ENCODE measurements around the gene TRPM3.

TRPM3 gene

GRCh38 chr9:71121275-71122021 lies at the start of gene TRPM3:
TSS of gene TRPM3 (minus strand) at chr9:71121621. CDS start at chr9:71121354, 267 bp downstream.
- DNase-seq (ENCODE audit: low read depth in 2 of 2): no peak

- no peak for DNase-seq (ENCODE audit: low read depth in 2 of 2)
Observed at GRCh38 chr9:71168418-71168817, 47.0 kb upstream of the TRPM3 start.

- no peak for DNase-seq (ENCODE audit: low read depth in 2 of 2)
Observed at GRCh38 chr9:71162126-71162525, 40.7 kb upstream of the TRPM3 start.

- DNase-seq (ENCODE audit: low read depth in 2 of 2): no peak
Observed at GRCh38 chr9:71157731-71158130, 36.3 kb upstream of the TRPM3 start.

GRCh38 chr9:71147368-71147767 lies 25.9 kb upstream of the TRPM3 start:
- no peak for DNase-seq (ENCODE audit: low read depth in 2 of 2)

GRCh38 chr9:71146511-71146910 lies 25.1 kb upstream of the TRPM3 start:
- no peak for DNase-seq (ENCODE audit: low read depth in 2 of 2)

- DNase-seq (ENCODE audit: low read depth in 2 of 2): no peak
Observed at GRCh38 chr9:71145179-71145578, 23.8 kb upstream of the TRPM3 start.

GRCh38 chr9:71144495-71144894 lies 23.1 kb upstream of the TRPM3 start:
- DNase-seq (ENCODE audit: low read depth in 2 of 2): no peak

- no peak for DNase-seq (ENCODE audit: low read depth in 2 of 2)
Observed at GRCh38 chr9:71136696-71137095, 15.3 kb upstream of the TRPM3 start.

GRCh38 chr9:71131145-71131544 lies 9.7 kb upstream of the TRPM3 start:
- DNase-seq (ENCODE audit: low read depth in 2 of 2): no peak

GRCh38 chr9:71130521-71130920 lies 9.1 kb upstream of the TRPM3 start:
- no peak for DNase-seq (ENCODE audit: low read depth in 2 of 2)

GRCh38 chr9:71128796-71129195 lies 7.4 kb upstream of the TRPM3 start:
- no peak for DNase-seq (ENCODE audit: low read depth in 2 of 2)

GRCh38 chr9:71127301-71127700 lies 5.9 kb upstream of the TRPM3 start:
- DNase-seq (ENCODE audit: low read depth in 2 of 2): no peak

GRCh38 chr9:71122421-71122820 lies 1.0 kb upstream of the TRPM3 start:
- DNase-seq (ENCODE audit: low read depth in 2 of 2): no peak

GRCh38 chr9:71122022-71122275 lies 528 bp upstream of the TRPM3 start:
- no peak for DNase-seq (ENCODE audit: low read depth in 2 of 2)

- no peak for DNase-seq (ENCODE audit: low read depth in 2 of 2)
Observed at GRCh38 chr9:71120501-71121247, 747 bp downstream of the TRPM3 start.

GRCh38 chr9:71119746-71120145 lies 1.7 kb downstream of the TRPM3 start:
- no peak for DNase-seq (ENCODE audit: low read depth in 2 of 2)

GRCh38 chr9:71118324-71118723 lies 3.1 kb downstream of the TRPM3 start:
- no peak for DNase-seq (ENCODE audit: low read depth in 2 of 2)

GRCh38 chr9:71115448-71115975 lies 5.9 kb downstream of the TRPM3 start:
- no peak for DNase-seq (ENCODE audit: low read depth in 2 of 2)

GRCh38 chr9:71112866-71113265 lies 8.6 kb downstream of the TRPM3 start:
- DNase-seq (ENCODE audit: low read depth in 2 of 2): no peak

- no peak for DNase-seq (ENCODE audit: low read depth in 2 of 2)
Observed at GRCh38 chr9:71108937-71109336, 12.5 kb downstream of the TRPM3 start.

- DNase-seq (ENCODE audit: low read depth in 2 of 2): no peak
Observed at GRCh38 chr9:71106992-71107391, 14.4 kb downstream of the TRPM3 start.

GRCh38 chr9:71105192-71105591 lies 16.2 kb downstream of the TRPM3 start:
- no peak for DNase-seq (ENCODE audit: low read depth in 2 of 2)
